Colonic mucosa (tissue), 4 donors: Measurements from ENCODE around the gene BOLA1. TPM values are rescaled to one million over a fixed set of nuclear protein-coding genes. Genes with fewer than 3 reads are reported as not detected.
A peak's percentile ranks its signal among the peaks of the same experiment; 100 is the strongest.
"Not testable (repeated sequence)": the region's sequence is repeated elsewhere in the genome, so short reads cannot be mapped to it uniquely, and the experiment has no call there.

Experiments used
- DNase-seq: peaks from one replicate; pipeline ENCODE4 v3.0.0-alpha.2; 2020
- H3K27ac ChIP-seq: fragments of 200-600 bp; one replicate; pipeline ENCODE4 v1.8.0; 2021
- H3K27me3 ChIP-seq: fragments of 200-600 bp; one replicate; pipeline ENCODE4 v1.8.0; 2021
- H3K36me3 ChIP-seq: fragments of 200-600 bp; one replicate; pipeline ENCODE4 v1.8.0; 2021
- H3K4me1 ChIP-seq: fragments of 200-600 bp; one replicate; pipeline ENCODE4 v1.8.0; 2021; ENCODE audit warnings: mild to moderate bottlenecking
- H3K4me3 ChIP-seq: fragments of 200-600 bp; one replicate; pipeline ENCODE4 v1.8.0; 2021
- H3K9ac ChIP-seq, 2 donors: one replicate each; pipeline ENCODE4 v1.7.0; 2013; ENCODE audit warnings: control low read depth in 2 of 2, low read depth in 2 of 2, low read length in 2 of 2
- H3K9me3 ChIP-seq: fragments of 200-600 bp; one replicate; pipeline ENCODE4 v1.8.0; 2021
- CTCF ChIP-seq: fragments of 200-600 bp; IDR thresholded peaks from one replicate; pipeline ENCODE4 v1.8.0; 2022; ENCODE audit warnings: antibody characterized with exemption, mild to moderate bottlenecking
- intact Hi-C: fragments of 100-400 bp; cut with DNase I; formaldehyde crosslinking; loops from one replicate; pipeline ENCODE4 v1.14.1; 2022
- total RNA-seq, 2 donors: library from RNA; stranded (reverse); fragmentation: NEBNext Ultra II Directional in 1 of 2; extraction: Animal tissue kit (Norgen Biotek cat#: 25700) in 1 of 2; gene quantifications; one replicate each; pipeline ENCODE4 v1.2.1, GENCODE V29; 2021
- donor health status: healthy.
- donor health status: DM: no; HTN: no; CAD: no.
- donor health status: DM: no; HTN: no; CAD: no.

BOLA1 gene
- total RNA-seq, 2 donors from 2014 or later, result 12.8 to 21.1 TPM

DNA sequence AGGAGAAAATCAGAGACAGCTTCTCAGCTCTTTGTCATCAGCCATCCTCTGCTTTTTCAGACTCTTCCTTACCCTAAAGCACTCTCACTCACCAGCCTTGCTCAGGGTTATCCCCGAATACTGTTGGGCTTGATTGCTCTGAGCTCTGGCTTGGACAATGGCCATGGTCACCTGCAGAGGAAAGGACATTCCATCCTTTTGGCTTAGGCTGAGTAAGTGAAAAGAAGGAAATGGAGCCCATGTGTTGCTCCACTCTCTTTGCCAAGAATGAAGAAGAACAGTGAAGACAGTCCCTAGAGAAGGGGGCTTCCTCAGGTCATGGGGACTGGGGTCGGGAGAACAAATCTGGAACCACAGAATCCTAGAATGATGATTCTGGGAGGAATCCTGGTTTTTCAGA, 35.0 kb downstream of the BOLA1 start:
- no peak for TF ChIP-seq CTCF
- no peaks in the 10 kb centered on the region for H3K9me3 ChIP-seq
- no peaks in the 10 kb centered on the region for H3K27me3 ChIP-seq
- DNase-seq, result no peak
- H3K4me3 ChIP-seq, result peak overlapping the region; percentile 38
- peak overlapping the region in 1 of 2 donors; percentile 98 for H3K9ac ChIP-seq
- intact Hi-C loops, result no loop called here
- no peaks in the 10 kb centered on the region for H3K36me3 ChIP-seq
- peaks cover 7% of the 10 kb centered on the region for H3K4me1 ChIP-seq
- H3K27ac ChIP-seq, result peak overlapping the region; percentile 98

- Histone ChIP-seq H3K9me3 (no peaks in the 10 kb centered on the region), H3K9ac (peak within 1 kb of the TSS; percentile 83 to 98), H3K36me3 (no peaks in the 10 kb centered on the region), H3K4me1 (peaks cover 13% of the 10 kb centered on the region), H3K27me3 (no peaks in the 10 kb centered on the region), H3K4me3 (peak within 1 kb of the TSS; percentile 38), H3K27ac (peak within 1 kb of the TSS; percentile 93)
- intact Hi-C loops, result no loop called here
- DNase-seq, result peak; percentile 84
- TF ChIP-seq CTCF, result no peak
Observed at GRCh38 chr1:149936170-149936991, 37.0 kb downstream of the BOLA1 start, which contains the start of gene MTMR11. TSS of gene MTMR11 (minus strand) at chr1:149936879. CDS start at chr1:149936647, 232 bp downstream.

GRCh38 chr1:149936992-149937705, 37.8 kb downstream of the BOLA1 start:
- Histone ChIP-seq H3K27ac (peak overlapping the region; percentile 93), H3K4me3 (peak overlapping the region; percentile 38), H3K9ac (peak overlapping the region; percentile 33 to 98), H3K27me3 (no peaks in the 10 kb centered on the region), H3K4me1 (peaks cover 13% of the 10 kb centered on the region), H3K9me3 (no peaks in the 10 kb centered on the region), H3K36me3 (no peaks in the 10 kb centered on the region)
- DNase-seq, result peak; percentile 85
- TF ChIP-seq CTCF, result no peak
- intact Hi-C loops, result no loop called here

DNA sequence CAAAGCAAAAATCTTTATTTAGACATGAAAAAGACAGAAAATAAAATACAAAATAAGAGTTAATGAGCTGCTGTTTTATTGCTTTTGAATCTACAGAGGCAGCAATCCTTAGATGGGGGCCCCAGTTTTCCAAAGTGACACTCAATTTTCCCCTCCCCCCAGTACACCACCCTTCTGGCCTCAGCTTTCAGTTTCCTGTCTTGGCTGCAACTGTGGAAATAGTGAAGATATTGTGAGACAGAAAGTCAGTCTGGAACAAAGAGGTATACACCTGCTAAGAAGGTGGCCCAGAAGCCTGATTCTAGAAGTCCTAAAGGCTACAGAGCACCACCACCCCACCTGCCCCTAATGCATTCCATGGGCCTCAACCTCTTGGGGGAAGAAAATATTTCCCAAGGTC, 38.4 kb downstream of the BOLA1 start:
- no peaks in the 10 kb centered on the region for H3K9me3 ChIP-seq
- no peaks in the 10 kb centered on the region for H3K36me3 ChIP-seq
- peak overlapping the region; percentile 27 to 98 for H3K9ac ChIP-seq
- no peak overlapping the region for H3K4me3 ChIP-seq
- intact Hi-C loops, result no loop called here
- DNase-seq, result no peak
- H3K27me3 ChIP-seq, result no peaks in the 10 kb centered on the region
- H3K27ac ChIP-seq, result peak overlapping the region; percentile 93
- no peak for TF ChIP-seq CTCF
- peaks cover 13% of the 10 kb centered on the region for H3K4me1 ChIP-seq

- H3K9me3 ChIP-seq, intact Hi-C loops, H3K27me3 ChIP-seq, H3K36me3 ChIP-seq, DNase-seq, H3K4me3 ChIP-seq: not testable (repeated sequence)
- H3K4me1 ChIP-seq, result peaks cover 13% of the 10 kb centered on the region
- peak overlapping the region; percentile 93 for H3K27ac ChIP-seq
- H3K9ac ChIP-seq, result peak overlapping the region in 1 of 2 donors; percentile 98
Observed at GRCh38 chr1:149938668-149939003, 39.3 kb downstream of the BOLA1 start.
